Astrocyte of the spinal cord (primary cell): ENCODE results near the gene KCNS3.

Experiments
- DNase-seq: peaks from one replicate; pipeline ENCODE4 v3.0.0; 2011; ENCODE audit warnings: low read depth, low spot score
- H3K4me3 ChIP-seq: 2 replicates; pipeline ENCODE4 v1.5.1; 2011; ENCODE audit warnings: low read depth, mild to moderate bottlenecking, low read length, moderate library complexity
- in situ Hi-C: cut with HindIII; loops from 2 replicates; pipeline ENCODE4 v1.10.0; 2017; ENCODE audit warnings: low sequenced_read_pairs
- TF ChIP-seq, protein P1 (sequence below): IDR thresholded peaks from 2 replicates; pipeline ENCODE4 v1.5.1; 2012; ENCODE audit warnings: low read depth, mild to moderate bottlenecking, low read length, inconsistent platforms

Gene KCNS3

DNA sequence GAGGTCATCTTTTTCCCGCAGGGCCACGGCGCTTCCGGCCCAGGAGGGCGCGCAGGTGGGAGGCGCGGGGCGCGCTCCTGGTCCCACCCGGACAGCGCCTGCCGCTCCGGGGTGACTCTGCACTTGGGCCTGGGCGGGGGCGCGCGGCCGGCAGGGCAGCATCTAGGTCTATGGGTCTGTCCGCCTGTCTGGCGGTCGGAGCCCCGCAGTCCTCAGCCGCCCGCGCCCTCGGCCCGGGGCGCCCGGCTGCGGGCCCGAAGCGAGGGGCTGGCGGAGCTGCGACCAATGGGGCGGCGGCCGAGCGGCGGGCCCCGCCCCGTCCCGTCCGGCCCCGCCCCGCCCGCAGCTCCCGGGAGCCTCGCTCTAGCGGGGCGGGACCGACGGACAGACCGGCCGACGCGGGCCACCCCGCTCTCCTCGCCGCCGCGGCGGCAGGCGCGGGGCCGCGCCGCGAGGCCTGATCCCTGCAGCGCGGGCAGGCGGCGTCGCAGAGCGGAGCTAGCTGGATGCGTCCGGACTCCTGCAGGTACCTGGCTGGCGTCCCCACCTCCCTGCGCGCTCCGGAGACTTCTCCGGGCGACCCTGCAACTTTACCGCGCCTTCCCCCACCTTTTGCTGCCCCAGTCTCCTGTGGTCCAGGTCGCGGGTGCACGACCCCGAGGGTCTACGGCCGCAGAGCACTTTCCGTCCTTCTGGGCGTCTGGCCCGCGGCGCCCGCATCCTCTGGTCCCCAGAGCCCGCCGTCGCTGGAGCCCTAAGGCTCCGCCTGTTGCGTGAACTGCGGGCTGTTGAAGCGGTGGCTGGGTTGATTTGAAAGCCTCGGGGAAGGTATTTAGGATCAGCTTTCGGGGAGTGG, at the start of gene KCNS3:
Gene KCNS3 (plus strand): TSS at position 387 of the 856 bp plus-strand sequence. CDS start 52,342 bp downstream, outside the sequence.
- peak within 1 kb of the TSS; percentile 62 for H3K4me3 ChIP-seq
- DNase-seq, result peak; percentile 8
- in situ Hi-C loops, result no loop called here
- TF ChIP-seq, protein P1, sequence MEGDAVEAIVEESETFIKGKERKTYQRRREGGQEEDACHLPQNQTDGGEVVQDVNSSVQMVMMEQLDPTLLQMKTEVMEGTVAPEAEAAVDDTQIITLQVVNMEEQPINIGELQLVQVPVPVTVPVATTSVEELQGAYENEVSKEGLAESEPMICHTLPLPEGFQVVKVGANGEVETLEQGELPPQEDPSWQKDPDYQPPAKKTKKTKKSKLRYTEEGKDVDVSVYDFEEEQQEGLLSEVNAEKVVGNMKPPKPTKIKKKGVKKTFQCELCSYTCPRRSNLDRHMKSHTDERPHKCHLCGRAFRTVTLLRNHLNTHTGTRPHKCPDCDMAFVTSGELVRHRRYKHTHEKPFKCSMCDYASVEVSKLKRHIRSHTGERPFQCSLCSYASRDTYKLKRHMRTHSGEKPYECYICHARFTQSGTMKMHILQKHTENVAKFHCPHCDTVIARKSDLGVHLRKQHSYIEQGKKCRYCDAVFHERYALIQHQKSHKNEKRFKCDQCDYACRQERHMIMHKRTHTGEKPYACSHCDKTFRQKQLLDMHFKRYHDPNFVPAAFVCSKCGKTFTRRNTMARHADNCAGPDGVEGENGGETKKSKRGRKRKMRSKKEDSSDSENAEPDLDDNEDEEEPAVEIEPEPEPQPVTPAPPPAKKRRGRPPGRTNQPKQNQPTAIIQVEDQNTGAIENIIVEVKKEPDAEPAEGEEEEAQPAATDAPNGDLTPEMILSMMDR, result no peak

DNA sequence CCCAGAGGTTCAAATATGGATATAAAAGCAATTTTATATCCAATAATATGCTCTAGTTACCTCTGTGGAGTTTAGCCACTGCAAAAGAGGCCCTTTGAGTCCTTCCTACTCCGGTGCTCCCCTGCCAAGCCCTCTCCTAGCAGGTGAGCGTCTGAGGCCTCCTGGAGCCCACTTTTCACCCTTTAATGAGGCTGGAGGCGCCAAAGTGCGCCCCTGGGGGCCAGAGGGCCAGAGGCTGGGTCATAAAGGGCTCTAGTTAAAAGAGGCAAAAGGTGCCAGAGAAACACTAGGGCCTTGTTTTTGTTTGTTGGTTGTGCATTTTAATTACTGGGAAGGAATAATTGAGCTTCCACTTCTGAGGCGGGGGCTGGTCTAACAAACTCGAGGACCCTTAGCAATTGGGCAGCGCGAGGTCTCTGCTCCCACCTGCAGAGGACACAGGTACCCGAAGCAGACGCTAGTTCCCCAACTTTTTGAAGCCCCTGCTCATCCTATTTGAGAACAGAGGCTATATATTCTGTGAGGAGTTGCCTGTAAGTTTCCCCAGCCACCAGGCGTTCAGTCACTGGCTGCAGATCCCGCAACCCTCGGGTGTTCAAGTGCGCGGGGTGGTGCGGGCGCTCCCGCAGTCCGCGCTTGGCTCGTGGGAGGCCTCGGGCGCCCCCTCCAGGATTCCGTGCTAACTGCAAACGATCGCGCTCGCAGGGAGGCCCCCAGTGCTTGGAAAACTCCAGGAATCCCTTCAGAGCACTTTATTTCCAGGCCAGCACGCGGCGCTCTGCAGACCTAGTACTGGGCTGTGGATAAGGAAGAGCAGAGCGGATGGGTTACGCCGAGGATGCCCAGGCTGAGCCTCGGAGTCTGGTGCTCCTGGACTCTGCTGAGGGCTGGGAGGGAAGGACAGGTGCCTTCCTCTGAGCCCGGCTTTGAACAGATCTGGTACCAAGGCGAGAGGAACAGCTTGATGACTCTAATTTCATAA, 48.1 kb upstream of the KCNS3 start:
- in situ Hi-C loops, result no loop called here
- DNase-seq, result peak; percentile 74
- H3K4me3 ChIP-seq, result peak overlapping the region; percentile 12
- TF ChIP-seq, protein P1, result peak; percentile 94

- TF ChIP-seq, protein P1, result no peak
- in situ Hi-C loops, result no loop called here
- peak; percentile 39 for DNase-seq
- H3K4me3 ChIP-seq, result no peak overlapping the region
Observed at GRCh38 chr2:17835516-17835915, 43.0 kb upstream of the KCNS3 start.

DNA sequence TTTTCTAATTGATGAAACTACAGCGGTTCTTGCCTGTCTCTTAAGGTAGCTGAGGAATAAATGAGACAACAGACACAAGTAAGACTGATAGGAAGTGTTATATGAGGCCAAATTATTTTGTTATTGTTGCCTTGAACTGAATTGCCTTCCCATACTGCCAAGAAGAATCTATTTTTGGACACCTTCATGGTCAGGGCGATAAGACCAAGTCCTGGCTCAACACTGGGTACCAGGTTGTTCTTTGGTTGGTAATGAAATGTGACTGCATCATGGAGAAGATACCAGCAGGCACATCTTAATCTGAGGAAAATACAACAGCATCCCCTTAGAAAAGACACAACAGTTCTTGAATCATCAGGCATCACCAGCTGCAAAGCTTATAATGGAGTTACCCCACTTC, 38.5 kb upstream of the KCNS3 start:
- H3K4me3 ChIP-seq, result no peak overlapping the region
- TF ChIP-seq, protein P1, result no peak

GRCh38 chr2:17843457-17843856, 35.0 kb upstream of the KCNS3 start:
- no peak overlapping the region for H3K4me3 ChIP-seq
- DNase-seq, result no peak
- TF ChIP-seq, protein P1, result no peak
- in situ Hi-C loops, result no loop called here

More for the DNA sequence above, 38.5 kb upstream of the KCNS3 start:
- no peak for DNase-seq
- in situ Hi-C loops, result no loop called here

DNA sequence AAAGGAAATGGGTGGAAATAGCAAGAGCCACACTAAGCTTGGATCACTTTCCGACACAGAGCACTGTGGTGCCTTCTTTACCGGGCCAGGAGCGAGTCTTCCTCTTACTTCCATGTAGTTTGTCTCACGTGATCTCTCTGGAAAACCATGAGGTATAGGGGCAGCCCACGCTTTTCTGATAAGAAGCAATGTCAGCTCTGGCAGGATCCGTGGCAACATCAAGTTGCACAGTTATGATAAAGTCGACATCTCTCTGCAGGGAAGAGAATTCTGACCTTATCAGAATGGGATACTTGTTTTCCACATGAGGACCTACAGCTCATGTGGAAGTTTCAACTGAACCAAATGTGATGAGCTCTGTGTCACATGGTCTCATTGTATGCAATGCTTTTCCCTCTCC, 32.7 kb upstream of the KCNS3 start:
- H3K4me3 ChIP-seq, result no peak overlapping the region
- TF ChIP-seq, protein P1, result no peak
- in situ Hi-C loops, result no loop called here
- no peak for DNase-seq
